COR-L47 (cell line): ENCODE measurements around the gene CST11.

ENCODE experiments used
- DNase-seq: peaks from one replicate; lab custom pipeline; 2025; lab: John Stamatoyannopoulos, UW

Gene CST11

GRCh38 chr20:23419995-23420901 lies 32.4 kb downstream of the CST11 start:
- DNase-seq = peak; percentile 45

GRCh38 chr20:23419657-23419994 lies 33.0 kb downstream of the CST11 start:
- DNase-seq = no peak

GRCh38 chr20:23417861-23418260 lies 34.8 kb downstream of the CST11 start:
- no peak for DNase-seq

GRCh38 chr20:23415959-23416583 lies 36.6 kb downstream of the CST11 start:
- no peak for DNase-seq

- no peak for DNase-seq
Measured at GRCh38 chr20:23415555-23415954, 37.1 kb downstream of the CST11 start.

GRCh38 chr20:23414526-23415188 lies 38.0 kb downstream of the CST11 start:
- DNase-seq = no peak

GRCh38 chr20:23413862-23414422 lies 38.7 kb downstream of the CST11 start:
- no peak for DNase-seq

- no peak for DNase-seq
Measured at GRCh38 chr20:23412026-23412425, 40.6 kb downstream of the CST11 start.

GRCh38 chr20:23410916-23411695 lies 41.6 kb downstream of the CST11 start:
- no peak for DNase-seq

GRCh38 chr20:23409800-23410199 lies 42.9 kb downstream of the CST11 start:
- no peak for DNase-seq

- DNase-seq = no peak
Measured at GRCh38 chr20:23408957-23409356, 43.7 kb downstream of the CST11 start.

GRCh38 chr20:23407781-23408464 lies 44.8 kb downstream of the CST11 start:
- no peak for DNase-seq

- no peak for DNase-seq
Measured at GRCh38 chr20:23406880-23407279, 45.8 kb downstream of the CST11 start.

- DNase-seq = no peak
Measured at GRCh38 chr20:23404196-23404595, 48.5 kb downstream of the CST11 start.

- no peak for DNase-seq
Measured at GRCh38 chr20:23403751-23404150, 48.9 kb downstream of the CST11 start.

GRCh38 chr20:23401051-23401450 lies 51.6 kb downstream of the CST11 start:
- DNase-seq = no peak
